Measurements from ENCODE around the gene PEAK3. TPM values are rescaled to one million over a fixed set of nuclear protein-coding genes. Genes with fewer than 3 reads are reported as not detected.

PEAK3 gene, protein sequence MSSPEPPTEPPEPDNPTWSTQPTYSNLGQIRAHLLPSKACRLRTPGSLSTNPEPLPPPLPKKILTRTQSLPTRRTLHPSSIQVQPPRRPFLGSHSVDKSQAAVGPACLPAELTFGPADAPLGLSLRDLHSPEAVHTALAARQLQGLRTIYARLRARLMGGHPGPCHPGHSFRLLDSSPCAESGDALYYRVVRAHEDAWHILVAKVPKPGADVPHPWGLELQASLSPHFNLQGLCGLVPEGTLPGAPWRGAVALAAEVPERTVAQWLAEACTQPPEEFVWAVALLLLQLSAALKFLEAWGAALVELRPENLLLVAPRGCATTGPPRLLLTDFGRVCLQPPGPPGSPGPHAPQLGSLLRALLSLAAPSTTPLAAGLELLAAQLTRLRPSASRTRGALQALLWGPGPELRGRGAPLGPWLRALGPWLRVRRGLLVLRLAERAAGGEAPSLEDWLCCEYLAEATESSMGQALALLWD
- total RNA-seq (2022) = not detected in 2 replicates
- not detected for Bru-seq, nascent RNA
- BruChase-seq, experiment 1, labeled RNA remaining after a 6-hour chase = not detected
- BruChase-seq, experiment 2, labeled RNA remaining after a 2-hour chase = not detected
- long read RNA-seq, partial matches to known transcripts = 0 of 1 reads
- long read RNA-seq, other reads (novel, unspliced or antisense) = 1 of 1 reads

GRCh38 chr19:2282062-2282861 is at the start of gene PEAK3:
Gene PEAK3 (minus strand): TSS chr19:2282175. CDS start chr19:2280931, 1,244 bp downstream.
- ChIA-PET POLR2A (no interaction called here), CTCF (interaction anchor here (0.6 to 0.8 kb wide), 2 partner anchors 110 to 167 kb away, joined by 3 to 4 read pairs; no protein-coding TSS in a partner anchor)
- no peaks in the 10 kb centered on the region for H3K9me3 Mint-ChIP-seq (ENCODE audit: unreplicated experiment)
- BruUV-seq (replicated peaks) = no TSS peak
- H3K4me3 Mint-ChIP-seq (ENCODE audit: unreplicated experiment) = no peak within 1 kb of the TSS
- no peaks in the 10 kb centered on the region for H3K27me3 Mint-ChIP-seq (ENCODE audit: insufficient read depth, unreplicated experiment)
- TF ChIP-seq, protein P1, sequence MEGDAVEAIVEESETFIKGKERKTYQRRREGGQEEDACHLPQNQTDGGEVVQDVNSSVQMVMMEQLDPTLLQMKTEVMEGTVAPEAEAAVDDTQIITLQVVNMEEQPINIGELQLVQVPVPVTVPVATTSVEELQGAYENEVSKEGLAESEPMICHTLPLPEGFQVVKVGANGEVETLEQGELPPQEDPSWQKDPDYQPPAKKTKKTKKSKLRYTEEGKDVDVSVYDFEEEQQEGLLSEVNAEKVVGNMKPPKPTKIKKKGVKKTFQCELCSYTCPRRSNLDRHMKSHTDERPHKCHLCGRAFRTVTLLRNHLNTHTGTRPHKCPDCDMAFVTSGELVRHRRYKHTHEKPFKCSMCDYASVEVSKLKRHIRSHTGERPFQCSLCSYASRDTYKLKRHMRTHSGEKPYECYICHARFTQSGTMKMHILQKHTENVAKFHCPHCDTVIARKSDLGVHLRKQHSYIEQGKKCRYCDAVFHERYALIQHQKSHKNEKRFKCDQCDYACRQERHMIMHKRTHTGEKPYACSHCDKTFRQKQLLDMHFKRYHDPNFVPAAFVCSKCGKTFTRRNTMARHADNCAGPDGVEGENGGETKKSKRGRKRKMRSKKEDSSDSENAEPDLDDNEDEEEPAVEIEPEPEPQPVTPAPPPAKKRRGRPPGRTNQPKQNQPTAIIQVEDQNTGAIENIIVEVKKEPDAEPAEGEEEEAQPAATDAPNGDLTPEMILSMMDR (IDR thresholded peaks at IDR 0.05; ENCODE audit: unreplicated experiment) = no peak
- H3K27ac Mint-ChIP-seq (ENCODE audit: low read depth, unreplicated experiment) = no peak within 1 kb of the TSS
- DNase-seq (ENCODE audit: unreplicated experiment) = no peak
- intact Hi-C loops (cut with micrococcal nuclease) = no loop called here
- H3K36me3 Mint-ChIP-seq (ENCODE audit: insufficient read depth, unreplicated experiment) = peaks cover 12% of the 10 kb centered on the region
- no peaks in the 10 kb centered on the region for H3K4me1 Mint-ChIP-seq (ENCODE audit: insufficient read depth, unreplicated experiment)

DNA sequence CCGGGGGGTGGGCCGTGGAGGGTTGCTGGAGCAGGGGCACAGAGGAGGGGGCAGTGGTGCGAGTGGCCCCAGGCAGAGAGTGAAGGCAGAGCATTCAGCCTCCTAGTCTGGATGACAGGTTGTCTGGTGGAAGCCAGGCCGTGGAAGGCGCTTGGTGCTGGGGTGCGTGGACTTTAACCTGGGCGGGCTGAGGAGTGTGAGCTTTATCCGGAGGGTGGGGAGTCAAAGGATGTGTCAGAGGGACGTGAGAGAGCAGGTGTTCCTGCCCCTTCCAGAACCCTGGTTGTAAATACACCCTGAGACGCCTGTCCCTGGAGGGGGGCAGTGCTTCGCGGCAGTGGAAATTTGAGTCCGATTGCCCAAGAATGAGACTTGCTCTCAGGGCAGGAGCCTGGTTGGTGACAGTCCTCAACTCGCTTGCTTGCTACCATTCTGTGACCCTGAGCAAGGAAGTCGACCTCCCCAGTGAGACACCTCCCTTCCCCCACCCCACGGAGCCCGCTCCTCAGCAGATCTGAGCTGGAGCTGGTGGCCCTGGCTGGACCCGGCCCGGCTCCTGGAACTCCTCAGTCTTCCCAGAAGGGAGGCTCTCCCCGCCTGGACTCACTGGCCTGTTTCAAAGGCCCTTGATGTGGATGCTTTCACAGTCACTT is 48.8 kb upstream of the PEAK3 start:
- TF ChIP-seq, protein P1 (IDR thresholded peaks at IDR 0.05; ENCODE audit: unreplicated experiment) = no peak
- no peaks in the 10 kb centered on the region for H3K27me3 Mint-ChIP-seq (ENCODE audit: insufficient read depth, unreplicated experiment)
- no peaks in the 10 kb centered on the region for H3K9me3 Mint-ChIP-seq (ENCODE audit: unreplicated experiment)
- no peak for DNase-seq (ENCODE audit: unreplicated experiment)
- CTCF ChIA-PET = no interaction called here
- intact Hi-C loops (cut with micrococcal nuclease) = no loop called here
- POLR2A ChIA-PET = interaction anchor here (0.8 kb wide), 1 partner anchor 97 kb away, joined by 3 read pairs; the partner anchor contains the start of gene TIMM13
- BruUV-seq (replicated peaks) = no TSS peak
- peaks cover 28% of the 10 kb centered on the region for H3K36me3 Mint-ChIP-seq (ENCODE audit: insufficient read depth, unreplicated experiment)
- peaks cover 25% of the 10 kb centered on the region for H3K4me1 Mint-ChIP-seq (ENCODE audit: insufficient read depth, unreplicated experiment)
- peak overlapping the region; percentile 93 for H3K4me3 Mint-ChIP-seq (ENCODE audit: unreplicated experiment)
- H3K27ac Mint-ChIP-seq (ENCODE audit: low read depth, unreplicated experiment) = peak overlapping the region; percentile 97

GRCh38 chr19:2330255-2330631 is 48.3 kb upstream of the PEAK3 start:
- no peaks in the 10 kb centered on the region for H3K27me3 Mint-ChIP-seq (ENCODE audit: insufficient read depth, unreplicated experiment)
- peaks cover 32% of the 10 kb centered on the region for H3K36me3 Mint-ChIP-seq (ENCODE audit: insufficient read depth, unreplicated experiment)
- CTCF ChIA-PET = interaction anchor here (0.6 to 1.0 kb wide), 2 partner anchors 62 to 134 kb away, joined by 3 read pairs; no protein-coding TSS in a partner anchor
- intact Hi-C loops (cut with micrococcal nuclease) = no loop called here
- POLR2A ChIA-PET = interaction anchor here (0.7 kb wide), 1 partner anchor 70 kb away, joined by 4 read pairs; no protein-coding TSS in a partner anchor
- peaks cover 27% of the 10 kb centered on the region for H3K4me1 Mint-ChIP-seq (ENCODE audit: insufficient read depth, unreplicated experiment)
- H3K9me3 Mint-ChIP-seq (ENCODE audit: unreplicated experiment) = no peaks in the 10 kb centered on the region
- no TSS peak for BruUV-seq (replicated peaks)
- peak overlapping the region; percentile 97 for H3K27ac Mint-ChIP-seq (ENCODE audit: low read depth, unreplicated experiment)
- no peak for DNase-seq (ENCODE audit: unreplicated experiment)
- H3K4me3 Mint-ChIP-seq (ENCODE audit: unreplicated experiment) = peak overlapping the region; percentile 93
- TF ChIP-seq, protein P1 (IDR thresholded peaks at IDR 0.05; ENCODE audit: unreplicated experiment) = no peak
